ENCODE results near the gene LRP1.

DNA sequence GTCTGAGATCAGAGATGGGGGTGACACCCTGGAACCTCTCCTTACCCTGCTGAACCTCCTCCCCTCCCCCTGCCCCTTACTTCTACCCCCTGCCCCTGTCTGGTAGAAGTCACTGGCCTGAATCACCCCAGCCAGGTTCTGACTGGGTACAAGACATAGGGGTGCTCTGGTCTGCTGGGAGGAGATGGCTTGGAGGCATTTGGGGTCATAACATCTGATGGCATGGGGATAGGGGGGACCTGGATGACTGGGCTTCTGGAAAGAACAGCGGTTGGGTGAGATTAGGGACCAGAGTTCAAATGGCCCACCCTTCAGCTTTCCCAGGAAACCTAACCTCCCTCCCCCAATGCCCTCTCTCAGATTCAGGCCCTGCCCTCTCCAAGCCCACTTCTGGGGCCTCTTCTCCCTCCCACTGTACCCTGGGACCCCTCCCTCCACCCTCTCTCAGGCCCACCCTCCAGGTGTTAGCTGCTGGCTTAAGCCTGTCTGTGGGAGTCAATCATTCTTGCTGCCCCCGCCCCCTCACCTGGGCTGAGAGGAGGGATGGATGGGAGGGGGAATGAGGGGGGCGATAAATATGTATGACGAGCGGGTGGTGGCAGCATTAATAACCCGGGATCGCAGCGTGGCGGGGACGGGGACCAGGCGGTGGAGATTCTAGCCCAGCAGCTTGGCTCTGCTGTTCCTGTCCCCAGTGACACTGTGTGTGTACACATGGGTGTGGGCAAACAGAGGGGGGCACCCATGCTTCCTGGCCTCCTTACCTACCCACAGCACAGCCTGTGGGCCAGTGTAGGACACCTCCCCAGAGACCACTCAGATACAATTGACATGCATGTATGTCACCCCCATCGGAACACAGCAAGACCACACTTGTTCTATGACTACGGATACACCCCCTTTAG lies 94.3 kb downstream of the LRP1 start:
- TF ChIP-seq EZH2 (IDR thresholded peaks at IDR 0.05; ENCODE audit: low read depth, unreplicated experiment) (peak; percentile 14), POLR2AphosphoS5 (IDR thresholded peaks at IDR 0.05; ENCODE audit: low read depth) (no peak), ZNF114 (CRISPR knock-in tag; IDR thresholded peaks at IDR 0.05) (no peak), EZH2phosphoT487 (IDR thresholded peaks at IDR 0.05; ENCODE audit: unreplicated experiment) (no peak), JUNB (IDR thresholded peaks at IDR 0.05; ENCODE audit: unreplicated experiment) (no peak), CREB1 (CRISPR knock-in tag; IDR thresholded peaks at IDR 0.05; ENCODE audit: low read depth) (no peak), ZNF331 (CRISPR knock-in tag; IDR thresholded peaks at IDR 0.05; ENCODE audit: low read depth) (no peak), NANOG (IDR thresholded peaks at IDR 0.05; ENCODE audit: borderline replicate concordance) (no peak), STAT1 (IDR thresholded peaks at IDR 0.05; ENCODE audit: unreplicated experiment) (no peak)
- TF ChIP-seq, protein P1, sequence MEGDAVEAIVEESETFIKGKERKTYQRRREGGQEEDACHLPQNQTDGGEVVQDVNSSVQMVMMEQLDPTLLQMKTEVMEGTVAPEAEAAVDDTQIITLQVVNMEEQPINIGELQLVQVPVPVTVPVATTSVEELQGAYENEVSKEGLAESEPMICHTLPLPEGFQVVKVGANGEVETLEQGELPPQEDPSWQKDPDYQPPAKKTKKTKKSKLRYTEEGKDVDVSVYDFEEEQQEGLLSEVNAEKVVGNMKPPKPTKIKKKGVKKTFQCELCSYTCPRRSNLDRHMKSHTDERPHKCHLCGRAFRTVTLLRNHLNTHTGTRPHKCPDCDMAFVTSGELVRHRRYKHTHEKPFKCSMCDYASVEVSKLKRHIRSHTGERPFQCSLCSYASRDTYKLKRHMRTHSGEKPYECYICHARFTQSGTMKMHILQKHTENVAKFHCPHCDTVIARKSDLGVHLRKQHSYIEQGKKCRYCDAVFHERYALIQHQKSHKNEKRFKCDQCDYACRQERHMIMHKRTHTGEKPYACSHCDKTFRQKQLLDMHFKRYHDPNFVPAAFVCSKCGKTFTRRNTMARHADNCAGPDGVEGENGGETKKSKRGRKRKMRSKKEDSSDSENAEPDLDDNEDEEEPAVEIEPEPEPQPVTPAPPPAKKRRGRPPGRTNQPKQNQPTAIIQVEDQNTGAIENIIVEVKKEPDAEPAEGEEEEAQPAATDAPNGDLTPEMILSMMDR (conservative IDR thresholded peaks at IDR 0.05; ENCODE audit: low read depth in 2 of 2) = no peak
- TF ChIP-seq, protein P2, sequence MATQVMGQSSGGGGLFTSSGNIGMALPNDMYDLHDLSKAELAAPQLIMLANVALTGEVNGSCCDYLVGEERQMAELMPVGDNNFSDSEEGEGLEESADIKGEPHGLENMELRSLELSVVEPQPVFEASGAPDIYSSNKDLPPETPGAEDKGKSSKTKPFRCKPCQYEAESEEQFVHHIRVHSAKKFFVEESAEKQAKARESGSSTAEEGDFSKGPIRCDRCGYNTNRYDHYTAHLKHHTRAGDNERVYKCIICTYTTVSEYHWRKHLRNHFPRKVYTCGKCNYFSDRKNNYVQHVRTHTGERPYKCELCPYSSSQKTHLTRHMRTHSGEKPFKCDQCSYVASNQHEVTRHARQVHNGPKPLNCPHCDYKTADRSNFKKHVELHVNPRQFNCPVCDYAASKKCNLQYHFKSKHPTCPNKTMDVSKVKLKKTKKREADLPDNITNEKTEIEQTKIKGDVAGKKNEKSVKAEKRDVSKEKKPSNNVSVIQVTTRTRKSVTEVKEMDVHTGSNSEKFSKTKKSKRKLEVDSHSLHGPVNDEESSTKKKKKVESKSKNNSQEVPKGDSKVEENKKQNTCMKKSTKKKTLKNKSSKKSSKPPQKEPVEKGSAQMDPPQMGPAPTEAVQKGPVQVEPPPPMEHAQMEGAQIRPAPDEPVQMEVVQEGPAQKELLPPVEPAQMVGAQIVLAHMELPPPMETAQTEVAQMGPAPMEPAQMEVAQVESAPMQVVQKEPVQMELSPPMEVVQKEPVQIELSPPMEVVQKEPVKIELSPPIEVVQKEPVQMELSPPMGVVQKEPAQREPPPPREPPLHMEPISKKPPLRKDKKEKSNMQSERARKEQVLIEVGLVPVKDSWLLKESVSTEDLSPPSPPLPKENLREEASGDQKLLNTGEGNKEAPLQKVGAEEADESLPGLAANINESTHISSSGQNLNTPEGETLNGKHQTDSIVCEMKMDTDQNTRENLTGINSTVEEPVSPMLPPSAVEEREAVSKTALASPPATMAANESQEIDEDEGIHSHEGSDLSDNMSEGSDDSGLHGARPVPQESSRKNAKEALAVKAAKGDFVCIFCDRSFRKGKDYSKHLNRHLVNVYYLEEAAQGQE (IDR thresholded peaks at IDR 0.05; ENCODE audit: unreplicated experiment) = no peak
- TF ChIP-seq, protein P3, sequence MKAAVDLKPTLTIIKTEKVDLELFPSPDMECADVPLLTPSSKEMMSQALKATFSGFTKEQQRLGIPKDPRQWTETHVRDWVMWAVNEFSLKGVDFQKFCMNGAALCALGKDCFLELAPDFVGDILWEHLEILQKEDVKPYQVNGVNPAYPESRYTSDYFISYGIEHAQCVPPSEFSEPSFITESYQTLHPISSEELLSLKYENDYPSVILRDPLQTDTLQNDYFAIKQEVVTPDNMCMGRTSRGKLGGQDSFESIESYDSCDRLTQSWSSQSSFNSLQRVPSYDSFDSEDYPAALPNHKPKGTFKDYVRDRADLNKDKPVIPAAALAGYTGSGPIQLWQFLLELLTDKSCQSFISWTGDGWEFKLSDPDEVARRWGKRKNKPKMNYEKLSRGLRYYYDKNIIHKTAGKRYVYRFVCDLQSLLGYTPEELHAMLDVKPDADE (IDR thresholded peaks at IDR 0.05) = no peak
- TF ChIP-seq, protein P4, sequence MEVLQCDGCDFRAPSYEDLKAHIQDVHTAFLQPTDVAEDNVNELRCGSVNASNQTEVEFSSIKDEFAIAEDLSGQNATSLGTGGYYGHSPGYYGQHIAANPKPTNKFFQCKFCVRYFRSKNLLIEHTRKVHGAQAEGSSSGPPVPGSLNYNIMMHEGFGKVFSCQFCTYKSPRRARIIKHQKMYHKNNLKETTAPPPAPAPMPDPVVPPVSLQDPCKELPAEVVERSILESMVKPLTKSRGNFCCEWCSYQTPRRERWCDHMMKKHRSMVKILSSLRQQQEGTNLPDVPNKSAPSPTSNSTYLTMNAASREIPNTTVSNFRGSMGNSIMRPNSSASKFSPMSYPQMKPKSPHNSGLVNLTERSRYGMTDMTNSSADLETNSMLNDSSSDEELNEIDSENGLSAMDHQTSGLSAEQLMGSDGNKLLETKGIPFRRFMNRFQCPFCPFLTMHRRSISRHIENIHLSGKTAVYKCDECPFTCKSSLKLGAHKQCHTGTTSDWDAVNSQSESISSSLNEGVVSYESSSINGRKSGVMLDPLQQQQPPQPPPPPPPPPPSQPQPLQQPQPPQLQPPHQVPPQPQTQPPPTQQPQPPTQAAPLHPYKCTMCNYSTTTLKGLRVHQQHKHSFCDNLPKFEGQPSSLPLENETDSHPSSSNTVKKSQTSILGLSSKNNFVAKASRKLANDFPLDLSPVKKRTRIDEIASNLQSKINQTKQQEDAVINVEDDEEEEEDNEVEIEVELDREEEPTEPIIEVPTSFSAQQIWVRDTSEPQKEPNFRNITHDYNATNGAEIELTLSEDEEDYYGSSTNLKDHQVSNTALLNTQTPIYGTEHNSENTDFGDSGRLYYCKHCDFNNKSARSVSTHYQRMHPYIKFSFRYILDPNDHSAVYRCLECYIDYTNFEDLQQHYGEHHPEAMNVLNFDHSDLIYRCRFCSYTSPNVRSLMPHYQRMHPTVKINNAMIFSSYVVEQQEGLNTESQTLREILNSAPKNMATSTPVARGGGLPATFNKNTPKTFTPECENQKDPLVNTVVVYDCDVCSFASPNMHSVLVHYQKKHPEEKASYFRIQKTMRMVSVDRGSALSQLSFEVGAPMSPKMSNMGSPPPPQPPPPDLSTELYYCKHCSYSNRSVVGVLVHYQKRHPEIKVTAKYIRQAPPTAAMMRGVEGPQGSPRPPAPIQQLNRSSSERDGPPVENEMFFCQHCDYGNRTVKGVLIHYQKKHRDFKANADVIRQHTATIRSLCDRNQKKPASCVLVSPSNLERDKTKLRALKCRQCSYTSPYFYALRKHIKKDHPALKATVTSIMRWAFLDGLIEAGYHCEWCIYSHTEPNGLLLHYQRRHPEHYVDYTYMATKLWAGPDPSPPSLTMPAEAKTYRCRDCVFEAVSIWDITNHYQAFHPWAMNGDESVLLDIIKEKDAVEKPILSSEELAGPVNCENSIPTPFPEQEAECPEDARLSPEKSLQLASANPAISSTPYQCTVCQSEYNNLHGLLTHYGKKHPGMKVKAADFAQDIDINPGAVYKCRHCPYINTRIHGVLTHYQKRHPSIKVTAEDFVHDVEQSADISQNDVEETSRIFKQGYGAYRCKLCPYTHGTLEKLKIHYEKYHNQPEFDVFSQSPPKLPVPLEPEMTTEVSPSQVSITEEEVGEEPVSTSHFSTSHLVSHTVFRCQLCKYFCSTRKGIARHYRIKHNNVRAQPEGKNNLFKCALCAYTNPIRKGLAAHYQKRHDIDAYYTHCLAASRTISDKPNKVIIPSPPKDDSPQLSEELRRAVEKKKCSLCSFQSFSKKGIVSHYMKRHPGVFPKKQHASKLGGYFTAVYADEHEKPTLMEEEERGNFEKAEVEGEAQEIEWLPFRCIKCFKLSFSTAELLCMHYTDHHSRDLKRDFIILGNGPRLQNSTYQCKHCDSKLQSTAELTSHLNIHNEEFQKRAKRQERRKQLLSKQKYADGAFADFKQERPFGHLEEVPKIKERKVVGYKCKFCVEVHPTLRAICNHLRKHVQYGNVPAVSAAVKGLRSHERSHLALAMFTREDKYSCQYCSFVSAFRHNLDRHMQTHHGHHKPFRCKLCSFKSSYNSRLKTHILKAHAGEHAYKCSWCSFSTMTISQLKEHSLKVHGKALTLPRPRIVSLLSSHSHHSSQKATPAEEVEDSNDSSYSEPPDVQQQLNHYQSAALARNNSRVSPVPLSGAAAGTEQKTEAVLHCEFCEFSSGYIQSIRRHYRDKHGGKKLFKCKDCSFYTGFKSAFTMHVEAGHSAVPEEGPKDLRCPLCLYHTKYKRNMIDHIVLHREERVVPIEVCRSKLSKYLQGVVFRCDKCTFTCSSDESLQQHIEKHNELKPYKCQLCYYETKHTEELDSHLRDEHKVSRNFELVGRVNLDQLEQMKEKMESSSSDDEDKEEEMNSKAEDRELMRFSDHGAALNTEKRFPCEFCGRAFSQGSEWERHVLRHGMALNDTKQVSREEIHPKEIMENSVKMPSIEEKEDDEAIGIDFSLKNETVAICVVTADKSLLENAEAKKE (CRISPR knock-in tag; IDR thresholded peaks at IDR 0.05) = no peak
